Neural progenitor cell (in vitro differentiated cells): ENCODE measurements around the gene CFAP221.

Experiments used
- EZH2 ChIP-seq: fragments of 200-600 bp; sonication (generic); IDR thresholded peaks from 2 replicates; pipeline ENCODE4 v1.6.1; 2017; ENCODE audit warnings: antibody characterized with exemption, mild to moderate bottlenecking, moderate library complexity
- TF ChIP-seq, protein P1 (sequence below): fragments of 200-600 bp; sonication (generic); IDR thresholded peaks from 2 replicates; pipeline ENCODE4 v1.5.1; 2017; ENCODE audit warnings: antibody characterized with exemption, mild to moderate bottlenecking

DNA sequence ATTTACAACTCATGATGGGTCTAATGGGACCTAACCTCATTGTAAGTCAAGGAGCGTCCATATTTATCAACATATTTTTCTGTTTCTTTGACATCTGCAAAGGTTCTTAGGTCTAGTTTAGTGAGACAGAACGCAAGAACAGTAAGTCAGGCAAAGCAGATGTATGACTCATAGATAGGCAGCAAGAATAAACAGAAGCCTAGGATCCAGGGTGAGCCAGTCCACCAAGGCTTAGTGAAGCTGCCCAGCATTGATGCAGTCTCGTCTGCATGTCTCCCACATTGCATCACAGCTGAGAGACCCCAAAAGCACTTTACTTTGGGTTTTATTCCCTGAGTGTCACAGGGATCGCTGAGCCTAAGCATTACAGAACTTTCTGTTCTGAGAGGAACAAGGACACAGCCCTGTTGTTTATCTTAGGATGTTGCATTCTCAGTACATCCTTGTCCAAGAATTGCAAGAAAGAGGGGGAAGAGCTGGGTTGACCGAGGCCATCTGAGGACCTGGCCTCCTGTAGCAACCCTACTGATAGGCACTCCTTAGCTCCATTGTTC, 105.2 kb downstream of the CFAP221 start:
- TF ChIP-seq EZH2, result no peak
- TF ChIP-seq, protein P1, sequence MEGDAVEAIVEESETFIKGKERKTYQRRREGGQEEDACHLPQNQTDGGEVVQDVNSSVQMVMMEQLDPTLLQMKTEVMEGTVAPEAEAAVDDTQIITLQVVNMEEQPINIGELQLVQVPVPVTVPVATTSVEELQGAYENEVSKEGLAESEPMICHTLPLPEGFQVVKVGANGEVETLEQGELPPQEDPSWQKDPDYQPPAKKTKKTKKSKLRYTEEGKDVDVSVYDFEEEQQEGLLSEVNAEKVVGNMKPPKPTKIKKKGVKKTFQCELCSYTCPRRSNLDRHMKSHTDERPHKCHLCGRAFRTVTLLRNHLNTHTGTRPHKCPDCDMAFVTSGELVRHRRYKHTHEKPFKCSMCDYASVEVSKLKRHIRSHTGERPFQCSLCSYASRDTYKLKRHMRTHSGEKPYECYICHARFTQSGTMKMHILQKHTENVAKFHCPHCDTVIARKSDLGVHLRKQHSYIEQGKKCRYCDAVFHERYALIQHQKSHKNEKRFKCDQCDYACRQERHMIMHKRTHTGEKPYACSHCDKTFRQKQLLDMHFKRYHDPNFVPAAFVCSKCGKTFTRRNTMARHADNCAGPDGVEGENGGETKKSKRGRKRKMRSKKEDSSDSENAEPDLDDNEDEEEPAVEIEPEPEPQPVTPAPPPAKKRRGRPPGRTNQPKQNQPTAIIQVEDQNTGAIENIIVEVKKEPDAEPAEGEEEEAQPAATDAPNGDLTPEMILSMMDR, result no peak
